ENCODE measurements around the gene PFKP.

Gene PFKP

DNA sequence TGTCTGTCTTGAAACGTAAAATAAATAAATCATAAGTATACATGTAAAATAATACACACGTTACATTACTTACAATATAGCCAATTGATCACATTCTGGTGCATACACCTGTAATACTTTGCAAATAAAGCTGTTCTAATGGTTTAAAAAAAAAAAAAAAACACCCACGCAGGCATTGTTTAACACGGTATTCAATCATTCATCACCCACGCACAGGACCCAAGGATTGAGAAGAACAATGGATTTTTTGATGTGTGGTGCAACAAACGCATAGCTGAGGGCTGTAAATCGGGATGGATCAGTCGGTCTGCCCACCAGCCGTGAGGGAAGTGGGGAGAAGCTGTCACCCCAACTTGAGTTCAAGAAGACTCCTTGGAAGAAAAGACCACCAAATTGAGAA is 96.5 kb downstream of the PFKP start:
- DNase-seq (ENCODE audit: low read depth in 1 of 2, low spot score in 1 of 2), result no peak
- no peak for TF ChIP-seq CTCF (IDR thresholded peaks at IDR 0.05; ENCODE audit: insufficient read depth, low read length)
- no peak for TF ChIP-seq REST (IDR thresholded peaks at IDR 0.05; ENCODE audit: insufficient replicate concordance, low read depth)
- no peak for TF ChIP-seq POLR2AphosphoS5 (IDR thresholded peaks at IDR 0.05; ENCODE audit: low read depth)
- Histone ChIP-seq H3K4me3 (replicated peaks; ENCODE audit: insufficient read depth, low read length) (no peak overlapping the region), H3K27ac (replicated peaks) (no peak overlapping the region), H3K27me3 (ENCODE audit: insufficient read depth, poor library complexity, severe bottlenecking) (no peaks in the 10 kb centered on the region)

DNA sequence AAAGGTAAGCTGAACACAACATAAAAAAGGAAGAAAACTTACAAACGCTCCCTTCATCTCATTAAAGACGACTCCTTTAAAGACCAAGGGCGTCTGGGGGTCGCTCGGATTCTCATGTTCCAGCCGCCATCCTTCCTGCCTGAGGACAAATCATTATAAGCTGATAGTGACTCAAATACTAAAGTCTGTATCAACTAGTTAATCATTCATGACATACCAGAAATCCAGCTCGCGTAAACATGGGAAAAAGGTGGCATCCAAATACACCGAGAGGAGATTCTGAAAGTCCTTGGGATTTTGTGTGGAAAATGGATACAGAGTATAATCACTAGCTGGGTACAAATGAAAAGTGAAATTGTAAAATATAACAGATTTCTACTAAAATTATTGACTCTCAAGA is 97.8 kb downstream of the PFKP start:
- H3K27me3 ChIP-seq (ENCODE audit: insufficient read depth, poor library complexity, severe bottlenecking), result no peaks in the 10 kb centered on the region
- no peak overlapping the region for H3K27ac ChIP-seq (replicated peaks)

More for the DNA sequence above, 97.8 kb downstream of the PFKP start:
- H3K4me3 ChIP-seq (replicated peaks; ENCODE audit: insufficient read depth, low read length), result no peak overlapping the region
- DNase-seq (ENCODE audit: low read depth in 1 of 2, low spot score in 1 of 2), result no peak
- no peak for TF ChIP-seq SPI1 (IDR thresholded peaks at IDR 0.05; ENCODE audit: borderline replicate concordance, low read depth)
- TF ChIP-seq REST (IDR thresholded peaks at IDR 0.05; ENCODE audit: insufficient replicate concordance, low read depth), result no peak
- TF ChIP-seq CTCF (IDR thresholded peaks at IDR 0.05; ENCODE audit: insufficient read depth, low read length), result no peak
- no peak for TF ChIP-seq POLR2AphosphoS5 (IDR thresholded peaks at IDR 0.05; ENCODE audit: low read depth)
- TF ChIP-seq GABPA (IDR thresholded peaks at IDR 0.05; ENCODE audit: low read depth), result no peak

Data from HL-60 (cell line).